NCI-H345 treated with DMSO at 0.1 percent for 48 hours (cell line): ENCODE results near the gene ENDOD1.

ENCODE experiments used
- DNase-seq: peaks from one replicate; lab custom pipeline; 2025; ENCODE audit not compliant: unreplicated experiment; lab: John Stamatoyannopoulos, UW

ENDOD1 gene

DNA sequence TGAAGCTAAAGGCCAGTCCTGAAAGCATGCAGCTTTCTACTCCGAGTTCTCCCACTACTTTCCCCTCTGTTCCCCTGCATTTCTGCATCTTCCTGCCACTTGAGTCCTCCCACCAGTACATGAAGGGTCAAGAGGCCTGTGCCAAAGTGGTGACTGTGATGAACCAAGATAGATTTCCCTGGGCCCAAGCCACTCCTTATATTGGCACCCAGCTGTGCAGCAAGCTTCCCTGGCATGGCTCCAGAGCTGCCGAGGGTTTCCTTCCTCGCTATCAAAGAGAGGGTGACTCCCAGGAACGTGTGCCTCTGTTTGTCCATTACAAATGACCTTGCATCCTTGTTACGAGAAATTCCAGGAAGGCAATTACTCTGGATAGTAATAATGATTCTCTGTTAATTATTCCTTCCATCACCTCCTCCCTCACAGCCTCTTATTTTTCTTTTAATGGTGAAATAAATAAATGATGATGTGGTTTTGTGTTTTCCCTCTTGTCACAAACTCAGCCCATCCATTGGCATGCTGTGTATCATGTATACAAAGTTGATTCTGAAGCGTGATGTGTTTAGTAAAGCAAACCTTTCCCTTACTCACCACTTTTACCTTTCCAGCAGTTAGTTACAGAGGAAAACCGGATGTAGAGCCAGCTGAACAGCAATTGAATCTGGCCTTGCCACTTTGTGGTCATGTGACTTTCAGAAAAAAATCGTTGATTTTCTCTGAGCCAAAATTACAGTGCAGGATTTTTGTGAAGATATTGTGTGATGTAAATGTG is 14.7 kb upstream of the ENDOD1 start:
- DNase-seq, result no peak

- DNase-seq, result no peak
Observed at GRCh38 chr11:95076416-95076815, 13.2 kb upstream of the ENDOD1 start.

DNA sequence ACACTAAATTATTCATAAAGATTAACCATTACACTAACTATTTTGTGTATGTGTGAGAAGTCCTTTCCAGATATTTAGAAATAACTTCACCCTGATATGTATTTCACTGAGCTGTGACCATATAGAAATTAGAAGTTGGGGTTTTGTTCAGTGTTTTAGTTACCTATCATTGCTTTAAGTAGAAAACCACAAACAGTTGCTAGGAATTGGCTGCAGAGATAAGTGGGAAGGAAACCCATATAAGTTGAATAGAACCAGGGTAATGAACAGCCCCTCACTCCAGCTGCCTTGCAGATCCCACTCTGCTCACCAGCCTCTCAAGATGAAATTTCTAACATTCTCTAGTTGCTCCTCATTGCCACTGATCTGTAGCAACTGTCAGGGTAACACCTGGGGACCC is 12.7 kb upstream of the ENDOD1 start:
- no peak for DNase-seq

- no peak for DNase-seq
Observed at GRCh38 chr11:95078526-95078925, 11.1 kb upstream of the ENDOD1 start.

GRCh38 chr11:95081010-95081409 is 8.6 kb upstream of the ENDOD1 start:
- DNase-seq, result no peak

DNA sequence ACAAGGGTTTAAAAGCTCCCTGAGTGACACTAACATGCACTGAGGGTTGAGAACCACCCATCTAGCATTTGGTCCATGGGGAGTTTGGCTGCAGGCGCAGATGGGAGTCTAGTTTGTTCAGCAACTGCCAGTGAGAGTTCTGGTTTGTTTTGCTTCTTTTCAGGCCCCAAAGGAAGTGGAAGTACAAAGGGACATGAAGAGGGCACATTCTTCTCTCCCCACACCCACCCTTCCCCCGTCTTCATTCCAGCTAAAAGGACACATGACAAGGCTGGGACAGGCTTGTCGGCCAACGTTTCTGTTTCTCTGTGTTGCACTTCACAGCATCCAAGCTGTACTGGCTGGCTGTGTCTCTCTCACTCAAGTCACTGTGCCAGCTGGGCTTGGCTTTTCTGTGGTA is 8.2 kb upstream of the ENDOD1 start:
- DNase-seq, result no peak

GRCh38 chr11:95082576-95083001 is 7.1 kb upstream of the ENDOD1 start:
- no peak for DNase-seq

DNA sequence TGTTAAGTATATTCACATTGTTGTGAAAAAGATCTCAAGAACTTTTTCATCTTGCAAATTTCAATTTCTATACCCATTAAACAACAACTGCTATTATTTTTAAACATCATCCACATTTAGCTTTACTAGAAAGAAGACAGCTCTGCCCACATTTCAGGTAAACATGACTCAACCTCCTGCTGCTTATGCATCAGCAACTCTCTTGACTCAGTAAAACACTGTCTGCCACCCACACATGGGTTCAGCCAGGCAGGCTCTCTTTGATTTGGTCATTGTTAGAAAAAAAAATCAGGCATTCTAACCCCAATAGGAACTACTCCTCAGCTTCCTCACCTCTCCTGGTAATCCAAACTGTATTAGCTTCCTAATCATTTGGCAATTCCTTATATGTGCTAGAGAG is 5.1 kb upstream of the ENDOD1 start:
- DNase-seq, result no peak

DNA sequence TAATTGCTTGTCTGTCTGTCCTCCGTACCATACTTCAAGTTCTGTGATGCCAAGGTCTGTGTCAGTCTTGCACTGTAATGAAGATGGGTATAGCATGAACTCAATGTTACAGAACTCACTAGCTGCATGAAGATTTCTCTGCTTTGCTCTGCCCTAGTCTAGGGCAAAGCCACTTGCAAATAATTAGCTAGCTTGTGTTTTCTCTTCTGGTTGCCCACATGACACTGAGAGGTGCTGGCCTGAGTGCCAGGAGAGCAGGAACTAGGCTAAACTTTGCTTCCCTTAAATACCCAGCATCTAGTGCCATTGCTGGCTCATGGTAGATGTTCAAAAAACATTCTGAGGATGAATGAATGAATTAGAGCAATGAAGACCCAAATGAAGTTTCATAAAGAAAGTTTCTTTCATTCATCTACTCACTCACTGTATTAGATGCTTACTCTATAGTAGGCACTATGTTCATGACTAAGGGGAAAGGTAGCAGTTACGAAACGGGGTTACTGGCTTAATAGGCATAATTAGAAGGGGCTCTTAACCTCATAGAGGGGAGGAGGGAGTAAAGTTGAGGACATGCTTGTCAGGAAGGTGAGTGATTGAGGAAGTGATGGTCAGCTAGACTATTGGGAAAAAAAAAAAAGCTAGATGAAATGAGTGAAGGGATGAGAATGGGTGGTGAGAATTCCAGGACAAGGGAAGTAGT is 4.4 kb upstream of the ENDOD1 start:
- no peak for DNase-seq

GRCh38 chr11:95086151-95086550 is 3.5 kb upstream of the ENDOD1 start:
- no peak for DNase-seq

GRCh38 chr11:95086836-95087570 is 2.6 kb upstream of the ENDOD1 start:
- DNase-seq, result no peak

- no peak for DNase-seq
Observed at GRCh38 chr11:95088946-95089619, 563 bp upstream of the ENDOD1 start.

DNA sequence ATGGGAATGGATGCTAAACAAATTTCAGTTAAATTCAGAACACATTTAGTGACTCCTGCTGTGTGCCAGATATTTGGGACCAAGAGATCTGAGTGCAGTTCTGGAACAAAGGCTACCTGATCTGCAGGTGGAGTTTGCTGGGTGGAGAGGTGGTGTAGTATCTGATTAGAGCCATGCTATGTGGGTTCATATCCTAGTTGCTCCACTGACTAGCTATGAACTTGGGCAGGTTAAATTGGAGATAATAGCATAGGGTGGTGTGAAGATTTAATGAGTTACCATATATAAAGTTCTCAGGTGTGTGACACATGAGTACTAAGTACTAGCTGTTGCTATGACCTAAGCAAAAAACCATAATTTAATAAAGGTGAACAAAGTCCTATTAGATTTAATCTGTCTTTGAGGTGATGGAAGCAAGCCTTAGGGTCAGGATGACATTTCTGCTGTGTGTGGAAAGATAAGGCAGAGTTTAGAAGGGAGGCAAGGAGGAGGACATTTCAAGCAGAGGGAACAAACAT is 2.1 kb downstream of the ENDOD1 start:
- no peak for DNase-seq

DNA sequence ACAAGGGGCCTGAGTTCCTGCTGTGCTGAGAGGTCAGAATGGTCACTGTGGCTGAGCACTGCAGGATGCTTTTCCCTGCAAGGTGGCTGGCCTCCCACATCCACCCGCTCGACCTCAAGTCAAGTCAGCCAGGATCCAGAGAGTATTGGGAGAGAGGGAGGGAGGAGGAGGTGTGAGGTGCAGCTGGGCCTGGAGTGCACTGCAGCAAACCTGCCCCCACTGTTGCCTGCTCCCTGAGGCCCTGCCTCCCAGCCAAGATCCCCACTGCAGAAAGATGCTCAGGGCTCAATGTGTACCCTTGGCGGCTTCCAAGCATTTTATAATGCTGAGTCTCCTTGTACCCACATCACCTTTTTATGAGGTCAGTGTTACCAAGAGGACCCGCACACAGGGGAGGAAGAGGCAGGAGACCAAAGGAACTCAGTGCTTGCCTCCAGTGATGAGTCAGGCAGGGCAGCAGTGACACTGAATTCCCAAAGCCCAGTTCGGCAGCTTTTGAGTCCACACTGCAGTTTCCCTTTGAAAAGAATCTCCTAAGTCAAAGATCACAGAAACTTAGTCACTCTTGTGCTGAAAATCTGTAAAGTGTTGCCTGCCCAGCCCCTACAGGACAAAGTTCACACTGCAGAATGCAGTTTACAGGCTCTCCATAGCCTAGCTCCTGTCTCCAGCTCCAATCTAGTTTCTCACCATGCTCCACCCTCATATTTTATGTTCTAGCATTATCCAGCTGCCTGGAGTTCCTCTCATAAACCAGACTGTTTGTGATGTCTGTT is 3.1 kb downstream of the ENDOD1 start:
- no peak for DNase-seq

DNA sequence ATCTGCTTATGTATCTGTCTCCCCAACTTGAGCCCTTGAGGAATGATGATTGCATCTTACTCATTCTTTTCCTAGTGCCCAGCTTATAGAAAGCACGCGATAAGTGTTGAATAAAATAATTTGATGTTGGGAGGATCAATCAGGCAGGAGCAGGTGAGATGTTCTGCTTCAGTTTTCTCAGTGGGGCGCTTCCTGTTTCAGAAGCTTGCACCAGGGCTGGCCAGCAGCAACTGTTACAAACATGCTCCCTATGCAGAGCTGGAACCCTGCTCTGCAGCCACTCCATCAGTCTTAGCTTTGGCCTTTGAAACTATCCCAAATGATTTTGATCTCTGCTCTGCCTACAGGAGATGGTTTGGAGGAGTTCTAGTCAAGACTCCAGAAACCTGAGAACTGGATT is 3.9 kb downstream of the ENDOD1 start:
- DNase-seq, result no peak

DNA sequence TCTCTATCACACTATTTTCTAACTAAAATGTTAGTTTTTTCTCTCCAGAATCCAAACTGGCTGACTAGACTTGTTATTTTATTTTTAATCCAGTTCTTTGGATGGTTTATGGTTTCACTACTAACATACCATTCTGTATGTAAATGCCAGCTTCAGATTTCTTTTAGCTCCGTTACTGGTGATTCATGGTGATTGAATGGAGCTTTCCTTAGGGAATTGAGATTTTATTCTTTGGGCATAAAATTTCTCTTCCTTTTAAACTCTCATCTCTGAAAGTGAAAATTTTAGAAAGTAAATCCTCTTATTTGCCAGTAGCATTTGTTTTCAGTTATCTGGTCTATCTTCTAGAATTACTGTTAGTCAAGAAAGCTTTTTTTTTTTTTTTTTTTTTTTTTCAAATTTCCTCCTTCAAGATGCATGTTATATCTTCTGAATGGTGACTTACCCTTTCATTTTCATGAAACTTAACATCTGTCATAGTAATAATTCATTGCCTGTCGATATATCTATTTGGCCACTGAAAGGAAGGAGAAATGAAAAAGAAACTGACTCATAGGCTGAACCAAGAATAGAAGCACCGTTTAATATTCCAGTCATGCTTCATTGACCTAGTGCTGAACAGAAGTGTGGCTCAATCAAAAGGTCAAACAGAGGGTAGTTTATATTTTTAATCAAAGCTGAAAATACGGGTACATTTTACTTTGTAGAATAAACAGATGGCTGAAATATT is 6.4 kb downstream of the ENDOD1 start:
- no peak for DNase-seq

GRCh38 chr11:95097209-95097608 is 7.6 kb downstream of the ENDOD1 start:
- no peak for DNase-seq

DNA sequence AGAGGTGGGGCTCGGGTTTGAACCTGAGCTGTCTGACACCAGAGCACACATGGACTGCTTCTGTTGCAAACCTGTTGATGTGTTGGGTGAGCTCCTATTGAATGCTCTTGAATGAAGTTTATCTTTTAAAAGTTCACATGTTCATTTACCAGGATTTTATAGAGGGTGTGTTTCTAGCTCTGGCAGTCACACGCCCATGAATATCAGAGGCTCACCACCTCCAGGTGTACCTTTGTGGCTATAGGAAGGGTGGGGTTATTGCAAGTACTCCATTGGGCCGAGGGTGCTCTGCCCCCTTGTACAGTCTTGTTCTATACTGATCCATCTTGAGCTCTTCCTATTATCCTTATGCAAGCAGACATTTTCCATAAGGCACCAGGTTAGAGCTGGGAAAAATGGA is 9.2 kb downstream of the ENDOD1 start:
- no peak for DNase-seq

DNA sequence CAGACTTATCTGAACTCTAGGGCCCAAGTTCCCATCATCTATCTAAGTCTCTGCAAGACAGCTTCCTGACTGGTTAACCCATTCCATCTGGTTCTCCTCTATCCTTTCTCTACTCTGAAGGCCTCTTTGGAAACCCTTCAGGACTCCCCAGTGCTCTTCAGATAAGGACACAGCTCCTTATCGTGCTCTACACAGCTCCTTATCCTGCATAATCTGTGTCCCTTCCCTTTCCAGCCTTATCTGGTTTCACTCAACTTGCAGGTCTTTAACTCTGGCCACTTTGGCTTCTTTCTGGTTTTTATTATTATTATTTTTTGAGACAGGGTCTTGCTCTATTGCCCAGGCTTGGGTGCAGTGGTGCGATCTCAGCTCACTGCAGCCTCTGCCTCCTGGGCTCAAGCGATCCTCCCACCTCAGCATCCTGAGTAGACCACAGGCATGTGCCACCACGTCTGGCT is 10.6 kb downstream of the ENDOD1 start:
- no peak for DNase-seq
